WTC11 (cell line): ENCODE measurements around the gene SNX30. TPM values are rescaled to one million over a fixed set of nuclear protein-coding genes. Genes with fewer than 3 reads are reported as not detected.

ENCODE experiments used
- ATAC-seq: fragments of 200-7000 bp; cut with Tn5 transposase; 2 replicates; pipeline ENCODE4 v1.10.0; 2021; ENCODE audit warnings: mild to moderate bottlenecking, moderate library complexity
- CTCF ChIA-PET: fragments of 300-600 bp; sonication (Branson Sonifier 250); formaldehyde crosslinking; loops from one replicate; lab custom pipeline; 2021; ENCODE audit warnings: antibody characterized with exemption; lab: Charles Lee
- POLR2A ChIA-PET: fragments of 350-600 bp; sonication (Branson Sonifier 250); formaldehyde crosslinking; loops from one replicate; lab custom pipeline; 2021; ENCODE audit warnings: antibody characterized with exemption; lab: Charles Lee
- DNase-seq: peaks from one replicate; pipeline ENCODE4 v3.0.0; 2021; ENCODE audit warnings: low spot score
- H3K27ac Mint-ChIP-seq: 2 replicates; pipeline ENCODE4 v1.8.0; 2021; ENCODE audit warnings: mixed read lengths
- H3K27me3 Mint-ChIP-seq: 2 replicates; pipeline ENCODE4 v1.8.0; 2021; ENCODE audit warnings: low read depth, mild to moderate bottlenecking, moderate library complexity, mixed read lengths
- H3K36me3 Mint-ChIP-seq: 2 replicates; pipeline ENCODE4 v1.8.0; 2021; ENCODE audit warnings: mixed read lengths
- H3K4me1 Mint-ChIP-seq: 2 replicates; pipeline ENCODE4 v1.8.0; 2022; ENCODE audit warnings: mixed read lengths
- H3K4me3 Mint-ChIP-seq: 2 replicates; pipeline ENCODE4 v1.8.0; 2021; ENCODE audit warnings: mild to moderate bottlenecking, moderate library complexity, mixed read lengths
- H3K9me3 Mint-ChIP-seq: 2 replicates; pipeline ENCODE4 v1.8.0; 2021; ENCODE audit warnings: mixed read lengths
- ATF1 ChIP-seq: sonication (generic); formaldehyde crosslinking; IDR thresholded peaks from 2 replicates; pipeline ENCODE4 v1.8.1; 2023; ENCODE audit warnings: mild to moderate bottlenecking, moderate library complexity, missing genetic modification reagents
- CREB1 ChIP-seq: sonication (generic); formaldehyde crosslinking; IDR thresholded peaks from 2 replicates; pipeline ENCODE4 v1.8.0; 2023; ENCODE audit warnings: mild to moderate bottlenecking, missing genetic modification reagents
- ETV6 ChIP-seq: sonication (generic); formaldehyde crosslinking; IDR thresholded peaks from 2 replicates; pipeline ENCODE4 v1.8.1; 2022; ENCODE audit warnings: mild to moderate bottlenecking, missing genetic modification reagents
- GRHL2 ChIP-seq: fragments of 250-450 bp; sonication (Bioruptor Pico); IDR thresholded peaks from 2 replicates; pipeline ENCODE4 v1.8.0; 2022; ENCODE audit warnings: mild to moderate bottlenecking, moderate library complexity; ENCODE audit not compliant: insufficient replicate concordance, severe bottlenecking
- HMGA2 ChIP-seq: fragments of 250-450 bp; sonication (Bioruptor Pico); IDR thresholded peaks from 2 replicates; pipeline ENCODE4 v1.4.0; 2021; ENCODE audit warnings: mild to moderate bottlenecking, moderate library complexity
- KAT7 ChIP-seq: sonication (generic); formaldehyde crosslinking; IDR thresholded peaks from 2 replicates; pipeline ENCODE4 v1.8.1; 2023; ENCODE audit warnings: missing genetic modification reagents, mild to moderate bottlenecking, borderline replicate concordance
- PRRX2 ChIP-seq: fragments of 250-450 bp; sonication (Bioruptor Pico); IDR thresholded peaks from 2 replicates; pipeline ENCODE4 v1.8.0; 2021; ENCODE audit warnings: mild to moderate bottlenecking
- TCF7 ChIP-seq: sonication (generic); formaldehyde crosslinking; IDR thresholded peaks from 2 replicates; pipeline ENCODE4 v1.8.0; 2022; ENCODE audit warnings: mild to moderate bottlenecking, low read depth, missing genetic modification reagents, moderate library complexity
- TEAD1 ChIP-seq: sonication (generic); formaldehyde crosslinking; IDR thresholded peaks from 2 replicates; pipeline ENCODE4 v1.8.0; 2022; ENCODE audit warnings: mild to moderate bottlenecking, missing genetic modification reagents
- ZNF121 ChIP-seq: sonication (generic); formaldehyde crosslinking; IDR thresholded peaks from 2 replicates; pipeline ENCODE4 v1.8.0; 2023; ENCODE audit warnings: missing genetic modification reagents
- ZNF396 ChIP-seq: fragments of 250-450 bp; sonication (Bioruptor Pico); IDR thresholded peaks from 2 replicates; pipeline ENCODE4 v1.8.0; 2021; ENCODE audit warnings: mild to moderate bottlenecking, moderate library complexity, borderline replicate concordance
- total RNA-seq: library from RNA; stranded (reverse); gene quantifications from 3 replicates; pipeline ENCODE4 v1.2.3, GENCODE V29; 2021
- TF ChIP-seq, protein P1 (sequence below): sonication (generic); formaldehyde crosslinking; IDR thresholded peaks from 2 replicates; pipeline ENCODE4 v1.8.0; 2022; ENCODE audit warnings: mild to moderate bottlenecking, missing genetic modification reagents
- TF ChIP-seq, protein P2 (sequence below): fragments of 250-450 bp; sonication (Bioruptor Pico); IDR thresholded peaks from 2 replicates; pipeline ENCODE4 v1.9.0; 2021; ENCODE audit warnings: moderate library complexity, mild to moderate bottlenecking, inconsistent platforms, borderline replicate concordance
- TF ChIP-seq, protein P3 (sequence below): sonication (generic); formaldehyde crosslinking; IDR thresholded peaks from 2 replicates; pipeline ENCODE4 v1.8.0; 2022; ENCODE audit warnings: mild to moderate bottlenecking, missing genetic modification reagents
- TF ChIP-seq, protein P4 (sequence below): sonication (generic); formaldehyde crosslinking; IDR thresholded peaks from 2 replicates; pipeline ENCODE4 v1.8.0; 2022; ENCODE audit warnings: mild to moderate bottlenecking, missing genetic modification reagents
- TF ChIP-seq, protein P5 (sequence below): sonication (generic); formaldehyde crosslinking; IDR thresholded peaks from 2 replicates; pipeline ENCODE4 v1.8.1; 2023; ENCODE audit warnings: mild to moderate bottlenecking, missing genetic modification reagents, moderate library complexity
- TF ChIP-seq, protein P6 (sequence below): sonication (generic); formaldehyde crosslinking; IDR thresholded peaks from 2 replicates; pipeline ENCODE4 v1.8.1; 2023; ENCODE audit warnings: mild to moderate bottlenecking, missing genetic modification reagents, borderline replicate concordance

SNX30 gene
- total RNA-seq, 1 experiment from 2014 or later, result 13.4 TPM

DNA sequence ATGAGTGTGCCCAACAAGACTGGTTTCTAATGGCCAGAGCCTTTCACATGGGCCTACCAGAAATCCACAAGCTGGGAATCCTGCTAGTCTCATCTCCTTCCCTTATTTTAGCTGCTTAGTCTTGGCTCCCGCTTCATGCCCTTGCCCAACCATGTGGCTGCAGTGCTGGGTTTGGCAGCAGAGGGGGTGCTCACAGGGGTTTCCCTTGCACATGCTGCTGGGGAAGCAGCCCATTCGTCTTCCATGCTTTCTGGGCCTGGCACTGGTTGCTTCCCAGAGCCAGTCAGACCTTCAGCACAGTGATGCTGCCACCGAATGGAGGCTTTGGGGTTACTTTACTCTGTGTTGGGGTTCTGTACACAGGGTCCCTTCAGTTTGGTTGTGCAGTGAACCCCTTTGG, 113.8 kb downstream of the SNX30 start:
- ATAC-seq, result peak; percentile 55
- POLR2A ChIA-PET, result no interaction called here
- no peak for DNase-seq
- TF ChIP-seq ZNF121 (CRISPR knock-in tag) (no peak), GRHL2 (CRISPR knock-in tag) (no peak)
- TF ChIP-seq, protein P1, sequence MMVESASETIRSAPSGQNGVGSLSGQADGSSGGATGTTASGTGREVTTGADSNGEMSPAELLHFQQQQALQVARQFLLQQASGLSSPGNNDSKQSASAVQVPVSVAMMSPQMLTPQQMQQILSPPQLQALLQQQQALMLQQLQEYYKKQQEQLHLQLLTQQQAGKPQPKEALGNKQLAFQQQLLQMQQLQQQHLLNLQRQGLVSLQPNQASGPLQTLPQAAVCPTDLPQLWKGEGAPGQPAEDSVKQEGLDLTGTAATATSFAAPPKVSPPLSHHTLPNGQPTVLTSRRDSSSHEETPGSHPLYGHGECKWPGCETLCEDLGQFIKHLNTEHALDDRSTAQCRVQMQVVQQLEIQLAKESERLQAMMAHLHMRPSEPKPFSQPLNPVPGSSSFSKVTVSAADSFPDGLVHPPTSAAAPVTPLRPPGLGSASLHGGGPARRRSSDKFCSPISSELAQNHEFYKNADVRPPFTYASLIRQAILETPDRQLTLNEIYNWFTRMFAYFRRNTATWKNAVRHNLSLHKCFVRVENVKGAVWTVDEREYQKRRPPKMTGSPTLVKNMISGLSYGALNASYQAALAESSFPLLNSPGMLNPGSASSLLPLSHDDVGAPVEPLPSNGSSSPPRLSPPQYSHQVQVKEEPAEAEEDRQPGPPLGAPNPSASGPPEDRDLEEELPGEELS (CRISPR knock-in tag), result no peak
- Mint-ChIP-seq H3K27me3 (no peaks in the 10 kb centered on the region; the same call in 1 of the 2 replicates), H3K9me3 (peaks cover 10% of the 10 kb centered on the region; the same call in 1 of the 2 replicates), H3K4me1 (peaks cover 14% of the 10 kb centered on the region; the same call in 1 of the 2 replicates), H3K36me3 (peaks cover 18% of the 10 kb centered on the region), H3K27ac (no peak overlapping the region), H3K4me3 (no peak overlapping the region)
- CTCF ChIA-PET, result interaction anchor here (1.0 to 1.3 kb wide), 2 partner anchors 18 to 23 kb away, joined by 3 read pairs; no protein-coding TSS in a partner anchor

DNA sequence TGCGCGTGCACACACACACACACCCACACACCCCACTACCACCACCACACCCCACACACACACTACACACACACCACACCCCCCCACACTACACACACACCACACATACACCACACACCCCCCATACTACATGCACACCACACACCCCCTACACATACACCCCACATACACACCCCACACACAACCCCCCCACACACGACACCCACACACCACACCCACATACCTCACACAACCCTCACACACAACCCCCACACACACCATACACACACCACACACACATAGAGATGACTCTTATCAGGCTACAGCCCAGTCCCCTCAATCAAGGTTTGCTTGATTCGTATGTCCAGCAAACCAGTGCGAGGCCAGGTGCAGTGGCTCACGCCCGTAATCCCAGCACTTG, 114.4 kb downstream of the SNX30 start:
- Mint-ChIP-seq H3K36me3 (peaks cover 18% of the 10 kb centered on the region), H3K9me3 (peaks cover 10% of the 10 kb centered on the region; the same call in 1 of the 2 replicates), H3K4me1 (peaks cover 14% of the 10 kb centered on the region; the same call in 1 of the 2 replicates), H3K27ac (no peak overlapping the region), H3K27me3 (no peaks in the 10 kb centered on the region; the same call in 1 of the 2 replicates), H3K4me3 (no peak overlapping the region)
- no peak for ATAC-seq
- no peak for TF ChIP-seq TCF7
- TF ChIP-seq, protein P2, sequence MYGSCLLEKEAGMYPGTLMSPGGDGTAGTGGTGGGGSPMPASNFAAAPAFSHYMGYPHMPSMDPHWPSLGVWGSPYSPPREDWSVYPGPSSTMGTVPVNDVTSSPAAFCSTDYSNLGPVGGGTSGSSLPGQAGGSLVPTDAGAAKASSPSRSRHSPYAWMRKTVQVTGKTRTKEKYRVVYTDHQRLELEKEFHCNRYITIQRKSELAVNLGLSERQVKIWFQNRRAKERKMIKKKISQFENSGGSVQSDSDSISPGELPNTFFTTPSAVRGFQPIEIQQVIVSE (CRISPR knock-in tag), result no peak
- ChIA-PET POLR2A (no interaction called here), CTCF (no interaction called here)
- no peak for DNase-seq

DNA sequence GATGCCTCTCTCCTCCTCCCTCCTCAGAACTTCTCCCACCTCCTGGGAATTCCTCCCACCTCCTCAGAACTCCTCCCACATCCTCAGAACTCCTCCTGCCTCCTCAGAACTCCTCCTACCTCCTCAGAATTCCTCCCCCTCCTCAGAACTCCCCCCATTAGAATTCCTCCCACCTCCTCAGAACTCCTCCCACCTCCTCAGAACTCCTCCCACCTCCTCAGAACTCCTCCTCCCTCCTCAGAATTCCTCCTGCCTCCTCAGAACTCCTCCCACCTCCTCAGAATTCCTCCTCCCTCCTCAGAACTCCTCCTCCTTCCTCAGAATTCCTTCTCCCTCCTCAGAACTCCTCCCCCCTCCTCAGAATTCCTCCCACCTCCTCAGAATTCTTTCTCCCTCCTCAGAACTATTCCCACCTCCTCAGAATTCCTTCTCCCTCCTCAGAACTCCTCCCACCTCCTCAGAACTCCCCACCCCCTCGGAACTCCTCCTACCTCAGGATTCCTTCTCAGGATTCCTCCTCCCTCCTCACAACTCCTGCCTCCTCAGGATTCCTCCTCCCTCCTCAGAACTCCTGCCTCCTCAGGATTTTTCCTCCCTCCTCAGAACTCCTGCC, 116.2 kb downstream of the SNX30 start:
- Mint-ChIP-seq H3K27ac (peak overlapping the region; percentile 57; the same call in 1 of the 2 replicates), H3K36me3 (peaks cover 7% of the 10 kb centered on the region), H3K4me1 (peaks cover 19% of the 10 kb centered on the region), H3K27me3 (no peaks in the 10 kb centered on the region; the same call in 1 of the 2 replicates), H3K4me3 (no peak overlapping the region), H3K9me3 (0 out of 2 replicates have a peak, but pooled peaks cover 3% of the 10 kb centered on the region)
- TF ChIP-seq ATF1 (CRISPR knock-in tag) (no peak), ZNF396 (CRISPR knock-in tag) (no peak), ETV6 (CRISPR knock-in tag) (no peak), CREB1 (no peak)
- DNase-seq (peak; percentile 63), ATAC-seq (peak; percentile 58)
- ChIA-PET POLR2A (interaction anchor here (1.0 kb wide), 1 partner anchor 16 kb away, joined by 3 read pairs; no protein-coding TSS in a partner anchor), CTCF (interaction anchor here (1.4 kb wide), 1 partner anchor 20 kb away, joined by 5 read pairs; no protein-coding TSS in a partner anchor)

DNA sequence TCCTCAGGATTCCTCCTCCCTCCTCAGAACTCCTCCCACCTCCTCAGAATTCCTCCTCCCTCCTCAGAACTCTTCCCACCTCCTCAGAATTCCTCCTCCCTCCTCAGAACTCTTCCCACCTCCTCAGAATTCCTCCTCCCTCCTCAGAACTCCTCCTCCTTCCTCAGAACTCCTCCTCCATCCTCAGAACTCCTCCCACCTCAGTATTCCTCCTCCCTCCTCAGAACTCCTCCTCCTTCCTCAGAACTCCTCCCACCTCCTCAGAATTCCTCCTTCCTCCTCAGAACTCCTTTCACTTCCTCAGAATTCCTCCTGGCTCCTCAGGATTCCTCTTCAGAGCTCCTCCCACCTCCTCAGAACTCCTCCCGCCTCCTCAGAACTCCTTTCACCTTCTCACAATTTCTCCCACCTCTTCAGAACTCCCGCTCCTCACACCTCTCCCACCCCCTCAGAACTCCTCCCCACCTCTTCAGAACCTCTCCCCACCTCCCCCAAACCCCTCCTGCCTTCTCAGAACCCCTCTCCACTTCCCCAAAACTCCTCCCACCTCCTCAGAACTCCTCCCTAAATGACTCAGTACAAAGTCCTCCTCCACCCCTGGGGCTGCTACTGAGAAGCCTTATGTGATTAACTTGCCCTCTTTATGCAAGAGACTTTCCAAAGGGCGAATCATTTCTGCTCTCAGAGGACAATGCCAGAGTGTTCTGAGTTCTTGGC, 116.9 kb downstream of the SNX30 start:
- Mint-ChIP-seq H3K4me1 (peaks cover 24% of the 10 kb centered on the region), H3K9me3 (peaks cover 8% of the 10 kb centered on the region; the same call in 1 of the 2 replicates), H3K27ac (peak overlapping the region; percentile 76), H3K27me3 (no peaks in the 10 kb centered on the region; the same call in 1 of the 2 replicates), H3K36me3 (peaks cover 13% of the 10 kb centered on the region), H3K4me3 (no peak overlapping the region)
- POLR2A ChIA-PET, result interaction anchor here (1.0 kb wide), 1 partner anchor 15 kb away, joined by 3 read pairs; no protein-coding TSS in a partner anchor
- TF ChIP-seq, protein P3, sequence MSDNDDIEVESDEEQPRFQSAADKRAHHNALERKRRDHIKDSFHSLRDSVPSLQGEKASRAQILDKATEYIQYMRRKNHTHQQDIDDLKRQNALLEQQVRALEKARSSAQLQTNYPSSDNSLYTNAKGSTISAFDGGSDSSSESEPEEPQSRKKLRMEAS (CRISPR knock-in tag), result no peak
- TF ChIP-seq ETV6 (CRISPR knock-in tag), result no peak
- TF ChIP-seq CREB1, result no peak
- no peak for TF ChIP-seq KAT7 (CRISPR knock-in tag)
- no peak for TF ChIP-seq ZNF396 (CRISPR knock-in tag)
- no peak for TF ChIP-seq PRRX2 (CRISPR knock-in tag)
- TF ChIP-seq, protein P4, sequence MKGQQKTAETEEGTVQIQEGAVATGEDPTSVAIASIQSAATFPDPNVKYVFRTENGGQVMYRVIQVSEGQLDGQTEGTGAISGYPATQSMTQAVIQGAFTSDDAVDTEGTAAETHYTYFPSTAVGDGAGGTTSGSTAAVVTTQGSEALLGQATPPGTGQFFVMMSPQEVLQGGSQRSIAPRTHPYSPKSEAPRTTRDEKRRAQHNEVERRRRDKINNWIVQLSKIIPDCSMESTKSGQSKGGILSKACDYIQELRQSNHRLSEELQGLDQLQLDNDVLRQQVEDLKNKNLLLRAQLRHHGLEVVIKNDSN, result no peak
- TF ChIP-seq, protein P5, sequence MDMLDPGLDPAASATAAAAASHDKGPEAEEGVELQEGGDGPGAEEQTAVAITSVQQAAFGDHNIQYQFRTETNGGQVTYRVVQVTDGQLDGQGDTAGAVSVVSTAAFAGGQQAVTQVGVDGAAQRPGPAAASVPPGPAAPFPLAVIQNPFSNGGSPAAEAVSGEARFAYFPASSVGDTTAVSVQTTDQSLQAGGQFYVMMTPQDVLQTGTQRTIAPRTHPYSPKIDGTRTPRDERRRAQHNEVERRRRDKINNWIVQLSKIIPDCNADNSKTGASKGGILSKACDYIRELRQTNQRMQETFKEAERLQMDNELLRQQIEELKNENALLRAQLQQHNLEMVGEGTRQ, result no peak
- TF ChIP-seq HMGA2 (CRISPR knock-in tag), result no peak
- no peak for TF ChIP-seq ATF1 (CRISPR knock-in tag)
- TF ChIP-seq, protein P6, sequence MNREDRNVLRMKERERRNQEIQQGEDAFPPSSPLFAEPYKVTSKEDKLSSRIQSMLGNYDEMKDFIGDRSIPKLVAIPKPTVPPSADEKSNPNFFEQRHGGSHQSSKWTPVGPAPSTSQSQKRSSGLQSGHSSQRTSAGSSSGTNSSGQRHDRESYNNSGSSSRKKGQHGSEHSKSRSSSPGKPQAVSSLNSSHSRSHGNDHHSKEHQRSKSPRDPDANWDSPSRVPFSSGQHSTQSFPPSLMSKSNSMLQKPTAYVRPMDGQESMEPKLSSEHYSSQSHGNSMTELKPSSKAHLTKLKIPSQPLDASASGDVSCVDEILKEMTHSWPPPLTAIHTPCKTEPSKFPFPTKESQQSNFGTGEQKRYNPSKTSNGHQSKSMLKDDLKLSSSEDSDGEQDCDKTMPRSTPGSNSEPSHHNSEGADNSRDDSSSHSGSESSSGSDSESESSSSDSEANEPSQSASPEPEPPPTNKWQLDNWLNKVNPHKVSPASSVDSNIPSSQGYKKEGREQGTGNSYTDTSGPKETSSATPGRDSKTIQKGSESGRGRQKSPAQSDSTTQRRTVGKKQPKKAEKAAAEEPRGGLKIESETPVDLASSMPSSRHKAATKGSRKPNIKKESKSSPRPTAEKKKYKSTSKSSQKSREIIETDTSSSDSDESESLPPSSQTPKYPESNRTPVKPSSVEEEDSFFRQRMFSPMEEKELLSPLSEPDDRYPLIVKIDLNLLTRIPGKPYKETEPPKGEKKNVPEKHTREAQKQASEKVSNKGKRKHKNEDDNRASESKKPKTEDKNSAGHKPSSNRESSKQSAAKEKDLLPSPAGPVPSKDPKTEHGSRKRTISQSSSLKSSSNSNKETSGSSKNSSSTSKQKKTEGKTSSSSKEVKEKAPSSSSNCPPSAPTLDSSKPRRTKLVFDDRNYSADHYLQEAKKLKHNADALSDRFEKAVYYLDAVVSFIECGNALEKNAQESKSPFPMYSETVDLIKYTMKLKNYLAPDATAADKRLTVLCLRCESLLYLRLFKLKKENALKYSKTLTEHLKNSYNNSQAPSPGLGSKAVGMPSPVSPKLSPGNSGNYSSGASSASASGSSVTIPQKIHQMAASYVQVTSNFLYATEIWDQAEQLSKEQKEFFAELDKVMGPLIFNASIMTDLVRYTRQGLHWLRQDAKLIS (CRISPR knock-in tag), result no peak
- no peak for TF ChIP-seq TEAD1 (CRISPR knock-in tag)
- ATAC-seq (peak; percentile 22), DNase-seq (peak; percentile 17)
- CTCF ChIA-PET, result interaction anchor here (1.4 kb wide), 1 partner anchor 20 kb away, joined by 5 read pairs; no protein-coding TSS in a partner anchor
